Gastroesophageal sphincter (tissue), 2 donors: ENCODE data around the gene BHLHE41.

Source experiments
- POLR2A ChIP-seq, 2 donors: fragments of 450-650 bp; IDR thresholded peaks; one replicate each; pipeline ENCODE4 v1.6.1; 2017; ENCODE audit warnings: antibody characterized with exemption in 2 of 2, mild to moderate bottlenecking in 2 of 2, moderate library complexity in 1 of 2
- POLR2AphosphoS5 ChIP-seq: sonication (generic); formaldehyde crosslinking; IDR thresholded peaks from one replicate; pipeline ENCODE4 v1.6.1; 2017; ENCODE audit warnings: antibody characterized with exemption

DNA sequence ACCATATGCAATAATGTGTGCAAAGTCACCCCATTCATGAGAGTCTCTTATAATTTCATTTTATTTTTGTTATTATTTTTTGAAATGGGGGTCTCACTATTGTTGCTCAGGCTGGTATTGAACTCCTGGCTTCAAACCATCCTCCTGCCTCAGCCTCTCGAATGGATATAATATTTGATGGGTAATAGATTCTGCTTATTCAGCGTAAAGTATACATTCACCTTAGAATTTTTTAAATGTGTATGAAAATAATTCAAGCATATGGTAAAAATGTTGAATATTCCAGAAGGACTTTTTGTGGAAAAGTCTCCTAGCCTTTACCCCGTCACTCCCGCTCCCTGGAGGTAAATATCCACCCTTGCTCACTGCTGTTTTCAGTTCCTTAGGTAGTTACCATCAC is 47.2 kb upstream of the BHLHE41 start:
- TF ChIP-seq POLR2AphosphoS5 (no peak), POLR2A (IDR thresholded peaks at IDR 0.05) (no peak)
